Activated CD8-positive, alpha-beta T cell treated with anti-CD3 and anti-CD28 coated beads for 36 hours (primary cell): Measurements from ENCODE around the gene TMEM94. TPM values are rescaled to one million over a fixed set of nuclear protein-coding genes. Genes with fewer than 3 reads are reported as not detected.

ENCODE experiments used
- ATAC-seq: fragments of 200-7000 bp; cut with Tn5 transposase; one replicate; pipeline ENCODE4 v1.10.0; 2021; ENCODE audit warnings: mild to moderate bottlenecking, moderate library complexity
- CTCF ChIA-PET: fragments of 350-600 bp; sonication (Branson Sonifier 250); formaldehyde crosslinking; loops from one replicate; lab custom pipeline; 2021; ENCODE audit warnings: antibody characterized with exemption; lab: Charles Lee
- POLR2A ChIA-PET: fragments of 350-600 bp; sonication (Branson Sonifier 250); formaldehyde crosslinking; loops from one replicate; lab custom pipeline; 2021; ENCODE audit warnings: antibody characterized with exemption; lab: Charles Lee
- DNase-seq: peaks from one replicate; pipeline ENCODE4 v3.0.0-alpha.2; 2020
- H3K27ac Mint-ChIP-seq: one replicate; pipeline ENCODE4 v1.8.0; 2021; ENCODE audit warnings: mild to moderate bottlenecking, mixed read lengths
- H3K27me3 Mint-ChIP-seq: one replicate; pipeline ENCODE4 v1.8.0; 2021; ENCODE audit warnings: mixed read lengths
- H3K36me3 Mint-ChIP-seq: one replicate; pipeline ENCODE4 v1.8.0; 2021; ENCODE audit warnings: low read depth, mixed read lengths
- H3K4me1 Mint-ChIP-seq: one replicate; pipeline ENCODE4 v1.8.0; 2021; ENCODE audit warnings: low read depth, mixed read lengths
- H3K4me3 Mint-ChIP-seq: one replicate; pipeline ENCODE4 v1.8.0; 2021; ENCODE audit warnings: mild to moderate bottlenecking, moderate library complexity, mixed read lengths
- H3K9me3 Mint-ChIP-seq: one replicate; pipeline ENCODE4 v1.8.0; 2021; ENCODE audit warnings: mixed read lengths
- CTCF ChIP-seq: fragments of 200-600 bp; IDR thresholded peaks from one replicate; pipeline ENCODE4 v1.8.0; 2022; ENCODE audit warnings: antibody characterized with exemption, mild to moderate bottlenecking
- intact Hi-C: fragments of 100-400 bp; cut with micrococcal nuclease; formaldehyde crosslinking; loops from one replicate; pipeline ENCODE4 v1.10.0; 2022
- total RNA-seq, 2 experiments: library from RNA; stranded (reverse); gene quantifications; one replicate each; pipeline ENCODE4 v1.2.3, GENCODE V29; 2021

TMEM94 gene
- total RNA-seq, 2 experiments from 2014 or later = 55.3 to 56.4 TPM

- Mint-ChIP-seq H3K9me3 (no peaks in the 10 kb centered on the region), H3K4me3 (no peak overlapping the region), H3K4me1 (peaks cover 5% of the 10 kb centered on the region), H3K27ac (no peak overlapping the region), H3K36me3 (peaks cover 4% of the 10 kb centered on the region), H3K27me3 (no peaks in the 10 kb centered on the region)
- intact Hi-C loops = no loop called here
- no peak for DNase-seq
- no peak for TF ChIP-seq CTCF
- ChIA-PET POLR2A (no interaction called here), CTCF (interaction anchor here (1.4 kb wide), 1 partner anchor 22 kb away, joined by 3 read pairs; the partner anchor contains the start of gene TSEN54)
- ATAC-seq = no peak
Observed at GRCh38 chr17:75494326-75494877, 38.0 kb downstream of the TMEM94 start.

DNA sequence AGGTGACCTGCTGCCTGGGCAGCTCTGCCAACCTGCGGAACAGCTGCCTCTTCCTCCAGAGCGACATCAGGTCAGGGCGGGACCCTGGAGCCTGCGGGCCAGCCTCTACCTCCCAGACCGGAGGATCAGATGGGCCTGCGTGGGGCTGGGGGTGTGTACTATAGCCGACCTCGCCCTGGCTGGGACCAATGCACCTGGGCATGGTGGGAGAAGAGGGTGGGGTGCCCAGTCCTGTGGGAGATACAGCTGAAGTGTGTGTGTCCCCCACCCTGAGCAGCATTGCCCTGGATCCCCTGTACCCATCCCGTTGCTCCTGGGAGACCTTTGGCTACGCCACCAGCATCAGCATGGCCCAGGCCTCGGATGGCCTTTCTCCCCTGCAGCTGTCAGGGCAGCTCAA, 39.6 kb downstream of the TMEM94 start:
- no peak for TF ChIP-seq CTCF
- CTCF ChIA-PET = no interaction called here
- ATAC-seq (no peak), DNase-seq (no peak)
- intact Hi-C loops = no loop called here
- no peak overlapping the region for H3K27ac Mint-ChIP-seq
- H3K9me3 Mint-ChIP-seq = no peaks in the 10 kb centered on the region
- H3K4me3 Mint-ChIP-seq = no peak overlapping the region
- peaks cover 5% of the 10 kb centered on the region for H3K4me1 Mint-ChIP-seq
- H3K36me3 Mint-ChIP-seq = peaks cover 4% of the 10 kb centered on the region
- no peaks in the 10 kb centered on the region for H3K27me3 Mint-ChIP-seq
- POLR2A ChIA-PET = no interaction called here

DNA sequence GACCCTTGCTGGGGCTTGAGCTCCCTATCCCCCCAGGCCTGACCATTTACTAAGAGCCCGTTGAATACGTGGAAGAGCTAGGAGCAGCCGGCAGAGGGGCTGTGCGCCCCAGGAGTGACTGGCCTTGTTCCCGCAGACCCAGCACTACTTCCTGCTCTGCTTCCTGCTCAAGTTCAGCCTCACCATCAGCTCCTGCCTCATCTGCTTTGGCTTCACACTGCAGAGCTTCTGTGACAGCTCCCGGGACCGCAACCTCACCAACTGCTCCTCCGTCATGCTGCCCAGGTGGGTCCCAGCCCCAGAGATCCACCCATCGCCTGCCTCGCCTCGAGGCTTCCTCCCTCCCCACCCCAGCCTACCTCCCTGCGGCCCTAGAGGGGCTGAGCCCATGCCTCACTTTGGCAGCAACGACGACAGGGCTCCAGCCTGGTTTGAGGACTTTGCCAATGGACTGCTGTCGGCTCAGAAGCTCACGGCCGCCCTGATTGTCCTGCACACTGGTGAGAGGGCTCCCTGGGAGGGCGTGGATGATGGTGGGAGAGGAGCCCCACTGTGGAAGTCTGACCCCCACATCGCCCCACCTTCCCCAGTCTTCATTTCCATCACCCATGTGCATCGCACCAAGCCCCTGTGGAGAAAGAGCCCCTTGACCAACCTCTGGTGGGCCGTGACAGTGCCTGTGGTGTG, 41.7 kb downstream of the TMEM94 start:
- ATAC-seq (peak; percentile 17), DNase-seq (no peak)
- peaks cover 4% of the 10 kb centered on the region for H3K36me3 Mint-ChIP-seq
- H3K4me1 Mint-ChIP-seq = peaks cover 5% of the 10 kb centered on the region
- no peak for TF ChIP-seq CTCF
- ChIA-PET POLR2A (interaction anchor here (1.2 kb wide), 1 partner anchor 10 kb away, joined by 4 read pairs; no protein-coding TSS in a partner anchor), CTCF (no interaction called here)
- no peaks in the 10 kb centered on the region for H3K9me3 Mint-ChIP-seq
- no peaks in the 10 kb centered on the region for H3K27me3 Mint-ChIP-seq
- H3K4me3 Mint-ChIP-seq = no peak overlapping the region
- H3K27ac Mint-ChIP-seq = no peak overlapping the region
- intact Hi-C loops = no loop called here

- no peak for TF ChIP-seq CTCF
- Mint-ChIP-seq H3K4me1 (peaks cover 5% of the 10 kb centered on the region), H3K9me3 (no peaks in the 10 kb centered on the region), H3K36me3 (peaks cover 4% of the 10 kb centered on the region), H3K4me3 (no peak overlapping the region), H3K27me3 (no peaks in the 10 kb centered on the region), H3K27ac (no peak overlapping the region)
- ChIA-PET POLR2A (interaction anchor here (1.2 kb wide), 1 partner anchor 42 kb away, joined by 4 read pairs; the partner anchor contains the start of gene TMEM94), CTCF (interaction anchor here (0.9 kb wide), 1 partner anchor 90 kb away, joined by 3 read pairs; no protein-coding TSS in a partner anchor)
- ATAC-seq (no peak), DNase-seq (no peak)
- intact Hi-C loops = no loop called here
Observed at GRCh38 chr17:75498726-75499213, 42.3 kb downstream of the TMEM94 start.
